ENCODE measurements around the gene CELF1.

GRCh38 chr11:47451990-47452389 is 100.9 kb downstream of the CELF1 start:
- no peak for TF ChIP-seq CTCF (conservative IDR thresholded peaks at IDR 0.05; ENCODE audit: low read length)
- no peak for TF ChIP-seq EZH2phosphoT487 (IDR thresholded peaks at IDR 0.05; ENCODE audit: borderline replicate concordance)
